Measurements from ENCODE around the gene ZDHHC20. TPM values are rescaled to one million over a fixed set of nuclear protein-coding genes. Genes with fewer than 3 reads are reported as not detected.
"Not testable (repeated sequence)": the region's sequence is repeated elsewhere in the genome, so short reads cannot be mapped to it uniquely, and the experiment has no call there.

The ZDHHC20 gene
- total RNA-seq, 1 donor, result 171 TPM

- Histone ChIP-seq H3K4me3 (ENCODE audit: low read length) (no peak overlapping the region), H3K4me1 (ENCODE audit: insufficient read depth, low read length) (peaks cover 58% of the 10 kb centered on the region), H3K27me3 (ENCODE audit: insufficient read depth, low read length) (no peaks in the 10 kb centered on the region), H3K9me3 (ENCODE audit: low read depth, low read length) (no peaks in the 10 kb centered on the region)
Observed at GRCh38 chr13:21453387-21454081, 5.6 kb downstream of the ZDHHC20 start.

GRCh38 chr13:21450936-21451335 lies 8.2 kb downstream of the ZDHHC20 start:
- Histone ChIP-seq H3K9me3 (ENCODE audit: low read depth, low read length) (no peaks in the 10 kb centered on the region), H3K27me3 (ENCODE audit: insufficient read depth, low read length) (no peaks in the 10 kb centered on the region), H3K4me1 (ENCODE audit: insufficient read depth, low read length) (peaks cover 44% of the 10 kb centered on the region), H3K4me3 (ENCODE audit: low read length) (no peak overlapping the region)

- Histone ChIP-seq H3K4me3 (ENCODE audit: low read length) (no peak overlapping the region), H3K4me1 (ENCODE audit: insufficient read depth, low read length) (peaks cover 38% of the 10 kb centered on the region), H3K9me3 (ENCODE audit: low read depth, low read length) (no peaks in the 10 kb centered on the region), H3K27me3 (ENCODE audit: insufficient read depth, low read length) (no peaks in the 10 kb centered on the region)
Observed at GRCh38 chr13:21446656-21447055, 12.4 kb downstream of the ZDHHC20 start.

GRCh38 chr13:21445759-21446158 lies 13.3 kb downstream of the ZDHHC20 start:
- Histone ChIP-seq H3K4me1 (ENCODE audit: insufficient read depth, low read length) (peaks cover 34% of the 10 kb centered on the region), H3K27me3 (ENCODE audit: insufficient read depth, low read length) (no peaks in the 10 kb centered on the region), H3K9me3 (ENCODE audit: low read depth, low read length) (no peaks in the 10 kb centered on the region), H3K4me3 (ENCODE audit: low read length) (no peak overlapping the region)

- Histone ChIP-seq H3K4me3 (ENCODE audit: low read length) (no peak overlapping the region), H3K27me3 (ENCODE audit: insufficient read depth, low read length) (no peaks in the 10 kb centered on the region), H3K9me3 (ENCODE audit: low read depth, low read length) (no peaks in the 10 kb centered on the region), H3K4me1 (ENCODE audit: insufficient read depth, low read length) (peaks cover 39% of the 10 kb centered on the region)
Observed at GRCh38 chr13:21443171-21443570, 15.9 kb downstream of the ZDHHC20 start.

GRCh38 chr13:21436582-21436981 lies 22.5 kb downstream of the ZDHHC20 start:
- Histone ChIP-seq H3K27me3 (ENCODE audit: insufficient read depth, low read length) (no peaks in the 10 kb centered on the region), H3K4me3 (ENCODE audit: low read length) (no peak overlapping the region), H3K4me1 (ENCODE audit: insufficient read depth, low read length) (peaks cover 54% of the 10 kb centered on the region), H3K9me3 (ENCODE audit: low read depth, low read length) (no peaks in the 10 kb centered on the region)

GRCh38 chr13:21435687-21436151 lies 23.4 kb downstream of the ZDHHC20 start:
- Histone ChIP-seq H3K4me1 (ENCODE audit: insufficient read depth, low read length) (peaks cover 54% of the 10 kb centered on the region), H3K9me3 (ENCODE audit: low read depth, low read length) (no peaks in the 10 kb centered on the region), H3K27me3 (ENCODE audit: insufficient read depth, low read length) (no peaks in the 10 kb centered on the region), H3K4me3 (ENCODE audit: low read length) (no peak overlapping the region)

- Histone ChIP-seq H3K4me3 (ENCODE audit: low read length) (no peak overlapping the region), H3K27me3 (ENCODE audit: insufficient read depth, low read length) (no peaks in the 10 kb centered on the region), H3K9me3 (ENCODE audit: low read depth, low read length) (peaks cover under 1% of the 10 kb centered on the region), H3K4me1 (ENCODE audit: insufficient read depth, low read length) (peaks cover 54% of the 10 kb centered on the region)
Observed at GRCh38 chr13:21435231-21435630, 23.9 kb downstream of the ZDHHC20 start.

GRCh38 chr13:21434588-21434987 lies 24.5 kb downstream of the ZDHHC20 start:
- Histone ChIP-seq H3K27me3 (ENCODE audit: insufficient read depth, low read length) (no peaks in the 10 kb centered on the region), H3K4me1 (ENCODE audit: insufficient read depth, low read length) (peaks cover 52% of the 10 kb centered on the region), H3K4me3 (ENCODE audit: low read length) (no peak overlapping the region), H3K9me3 (ENCODE audit: low read depth, low read length) (peaks cover 7% of the 10 kb centered on the region)

GRCh38 chr13:21429211-21429610 lies 29.9 kb downstream of the ZDHHC20 start:
- Histone ChIP-seq H3K27me3 (ENCODE audit: insufficient read depth, low read length) (no peaks in the 10 kb centered on the region), H3K9me3 (ENCODE audit: low read depth, low read length) (peaks cover 15% of the 10 kb centered on the region), H3K4me1 (ENCODE audit: insufficient read depth, low read length) (peaks cover 28% of the 10 kb centered on the region), H3K4me3 (ENCODE audit: low read length) (no peak overlapping the region)

GRCh38 chr13:21427741-21428140 lies 31.4 kb downstream of the ZDHHC20 start:
- Histone ChIP-seq H3K27me3 (ENCODE audit: insufficient read depth, low read length) (no peaks in the 10 kb centered on the region), H3K9me3 (ENCODE audit: low read depth, low read length) (peaks cover 15% of the 10 kb centered on the region), H3K4me1 (ENCODE audit: insufficient read depth, low read length) (peaks cover 16% of the 10 kb centered on the region), H3K4me3 (ENCODE audit: low read length) (no peak overlapping the region)

GRCh38 chr13:21426238-21426637 lies 32.9 kb downstream of the ZDHHC20 start:
- Histone ChIP-seq H3K4me1 (ENCODE audit: insufficient read depth, low read length) (peaks cover 16% of the 10 kb centered on the region), H3K27me3 (ENCODE audit: insufficient read depth, low read length) (no peaks in the 10 kb centered on the region), H3K9me3 (ENCODE audit: low read depth, low read length) (peaks cover 15% of the 10 kb centered on the region), H3K4me3 (ENCODE audit: low read length) (no peak overlapping the region)

- H3K27me3 ChIP-seq (ENCODE audit: insufficient read depth, low read length), result no peaks in the 10 kb centered on the region
- no peak overlapping the region for H3K4me3 ChIP-seq (ENCODE audit: low read length)
- no peaks in the 10 kb centered on the region for H3K4me1 ChIP-seq (ENCODE audit: insufficient read depth, low read length)
- H3K9me3 ChIP-seq (ENCODE audit: low read depth, low read length), result no peaks in the 10 kb centered on the region
Observed at GRCh38 chr13:21420706-21421105, 38.4 kb downstream of the ZDHHC20 start.

GRCh38 chr13:21413013-21413412 lies 46.1 kb downstream of the ZDHHC20 start:
- Histone ChIP-seq H3K4me3 (ENCODE audit: low read length) (no peak overlapping the region), H3K9me3 (ENCODE audit: low read depth, low read length) (no peaks in the 10 kb centered on the region), H3K27me3 (ENCODE audit: insufficient read depth, low read length) (no peaks in the 10 kb centered on the region), H3K4me1 (ENCODE audit: insufficient read depth, low read length) (no peaks in the 10 kb centered on the region)

GRCh38 chr13:21410453-21410852 lies 48.6 kb downstream of the ZDHHC20 start:
- H3K4me3 ChIP-seq (ENCODE audit: low read length); H3K4me1 ChIP-seq (ENCODE audit: insufficient read depth, low read length); H3K27me3 ChIP-seq (ENCODE audit: insufficient read depth, low read length); H3K9me3 ChIP-seq (ENCODE audit: low read depth, low read length): not testable (repeated sequence)

- Histone ChIP-seq H3K27me3 (ENCODE audit: insufficient read depth, low read length) (no peaks in the 10 kb centered on the region), H3K9me3 (ENCODE audit: low read depth, low read length) (no peaks in the 10 kb centered on the region), H3K4me3 (ENCODE audit: low read length) (no peak overlapping the region), H3K4me1 (ENCODE audit: insufficient read depth, low read length) (no peaks in the 10 kb centered on the region)
Observed at GRCh38 chr13:21405309-21405708, 53.8 kb downstream of the ZDHHC20 start.

Measured in mononuclear cell (primary cell).